ENCODE results near the gene TMEM203.

Gene TMEM203

GRCh38 chr9:137198902-137199283, 6.6 kb downstream of the TMEM203 start:
- TF ChIP-seq RAD21 (IDR thresholded peaks at IDR 0.05; ENCODE audit: low read depth): no peak
- no peak for TF ChIP-seq FOXM1 (IDR thresholded peaks at IDR 0.05; ENCODE audit: borderline replicate concordance, low read depth)
- no peak for TF ChIP-seq TEAD4 (IDR thresholded peaks at IDR 0.05)

- TF ChIP-seq EGR1 (IDR thresholded peaks at IDR 0.05): no peak
- no peak for TF ChIP-seq TAF1 (IDR thresholded peaks at IDR 0.05; ENCODE audit: low read depth)
- TF ChIP-seq TEAD4 (IDR thresholded peaks at IDR 0.05): peak; percentile 79
- TF ChIP-seq CREB1 (IDR thresholded peaks at IDR 0.05; ENCODE audit: low read depth): no peak
- no peak for TF ChIP-seq RAD21 (IDR thresholded peaks at IDR 0.05; ENCODE audit: low read depth)
- no peak for TF ChIP-seq EP300 (IDR thresholded peaks at IDR 0.05; ENCODE audit: borderline replicate concordance)
- peak; percentile 82 for TF ChIP-seq TCF12 (IDR thresholded peaks at IDR 0.05; ENCODE audit: low read depth)
- no peak for TF ChIP-seq FOXM1 (IDR thresholded peaks at IDR 0.05; ENCODE audit: borderline replicate concordance, low read depth)
- TF ChIP-seq CEBPB (IDR thresholded peaks at IDR 0.05): no peak
- no peak for TF ChIP-seq YY1 (IDR thresholded peaks at IDR 0.05; ENCODE audit: low read depth)
- TF ChIP-seq USF1 (IDR thresholded peaks at IDR 0.05): peak; percentile 83
- TF ChIP-seq MAX (IDR thresholded peaks at IDR 0.05): 0 out of 2 replicates have a peak, but pooled peaks have one; percentile 17
- TF ChIP-seq NFIC (IDR thresholded peaks at IDR 0.05): peak; percentile 60
- TF ChIP-seq REST (IDR thresholded peaks at IDR 0.05; ENCODE audit: low read depth): no peak
These were observed 7.2 kb downstream of the TMEM203 start for GRCh38 chr9:137198051-137198901.

GRCh38 chr9:137195525-137196220, 9.8 kb downstream of the TMEM203 start:
- TF ChIP-seq YY1 (IDR thresholded peaks at IDR 0.05; ENCODE audit: low read depth): no peak
- peak; percentile 90 for TF ChIP-seq NFIC (IDR thresholded peaks at IDR 0.05)
- no peak for TF ChIP-seq TAF1 (IDR thresholded peaks at IDR 0.05; ENCODE audit: low read depth)
- TF ChIP-seq TEAD4 (IDR thresholded peaks at IDR 0.05): no peak
- TF ChIP-seq ZBTB7A (IDR thresholded peaks at IDR 0.05; ENCODE audit: low read depth): peak; percentile 61; the same call in 1 of the 2 replicates
- no peak for TF ChIP-seq CEBPB (IDR thresholded peaks at IDR 0.05)
- 0 out of 2 replicates have a peak, but pooled peaks have one; percentile 35 for TF ChIP-seq EP300 (IDR thresholded peaks at IDR 0.05; ENCODE audit: borderline replicate concordance)
- no peak for TF ChIP-seq TCF12 (IDR thresholded peaks at IDR 0.05; ENCODE audit: low read depth)
- TF ChIP-seq USF1 (IDR thresholded peaks at IDR 0.05): no peak
- TF ChIP-seq RAD21 (IDR thresholded peaks at IDR 0.05; ENCODE audit: low read depth): no peak
- TF ChIP-seq FOXM1 (IDR thresholded peaks at IDR 0.05; ENCODE audit: borderline replicate concordance, low read depth): no peak
- no peak for TF ChIP-seq CREB1 (IDR thresholded peaks at IDR 0.05; ENCODE audit: low read depth)
- no peak for TF ChIP-seq EGR1 (IDR thresholded peaks at IDR 0.05)
- TF ChIP-seq REST (IDR thresholded peaks at IDR 0.05; ENCODE audit: low read depth): no peak
- TF ChIP-seq MAX (IDR thresholded peaks at IDR 0.05): no peak

GRCh38 chr9:137194909-137195308, 10.5 kb downstream of the TMEM203 start:
- TF ChIP-seq MAX (IDR thresholded peaks at IDR 0.05) (0 out of 2 replicates have a peak, but pooled peaks have one; percentile 10), RAD21 (IDR thresholded peaks at IDR 0.05; ENCODE audit: low read depth) (no peak)

- no peak for TF ChIP-seq EP300 (IDR thresholded peaks at IDR 0.05; ENCODE audit: borderline replicate concordance)
- no peak for TF ChIP-seq FOXM1 (IDR thresholded peaks at IDR 0.05; ENCODE audit: borderline replicate concordance, low read depth)
- TF ChIP-seq TEAD4 (IDR thresholded peaks at IDR 0.05): no peak
- TF ChIP-seq NFIC (IDR thresholded peaks at IDR 0.05): peak; percentile 68
- 0 out of 2 replicates have a peak, but pooled peaks have one; percentile 36 for TF ChIP-seq TCF12 (IDR thresholded peaks at IDR 0.05; ENCODE audit: low read depth)
- TF ChIP-seq USF1 (IDR thresholded peaks at IDR 0.05): 0 out of 2 replicates have a peak, but pooled peaks have one; percentile 37
These were observed 11.1 kb downstream of the TMEM203 start for GRCh38 chr9:137194388-137194787.

All from Ishikawa (cell line).